Activated CD4-positive, alpha-beta memory T cell treated with anti-CD3 and anti-CD28 coated beads for 36 hours (primary cell): ENCODE measurements around the gene SLC35D3. TPM values are rescaled to one million over a fixed set of nuclear protein-coding genes. Genes with fewer than 3 reads are reported as not detected.
"Not testable (repeated sequence)": the region's sequence is repeated elsewhere in the genome, so short reads cannot be mapped to it uniquely, and the experiment has no call there.

Experiments used
- CTCF ChIA-PET: fragments of 350-600 bp; sonication (Branson Sonifier 250); formaldehyde crosslinking; loops from one replicate; lab custom pipeline; 2021; ENCODE audit warnings: antibody characterized with exemption, inconsistent platforms; lab: Charles Lee
- POLR2A ChIA-PET: fragments of 350-600 bp; sonication (Branson Sonifier 250); formaldehyde crosslinking; loops from one replicate; lab custom pipeline; 2021; ENCODE audit warnings: antibody characterized with exemption; lab: Charles Lee
- DNase-seq: peaks from one replicate; pipeline ENCODE4 v3.0.0-alpha.2; 2020
- H3K27ac Mint-ChIP-seq: one replicate; pipeline ENCODE4 v1.8.0; 2021; ENCODE audit warnings: mixed read lengths
- H3K27me3 Mint-ChIP-seq: one replicate; pipeline ENCODE4 v1.8.0; 2021; ENCODE audit warnings: mixed read lengths
- H3K36me3 Mint-ChIP-seq: one replicate; pipeline ENCODE4 v1.8.0; 2021; ENCODE audit warnings: mixed read lengths
- H3K4me1 Mint-ChIP-seq: one replicate; pipeline ENCODE4 v1.8.0; 2021; ENCODE audit warnings: low read depth, mixed read lengths
- H3K4me3 Mint-ChIP-seq: one replicate; pipeline ENCODE4 v1.8.0; 2021; ENCODE audit warnings: mild to moderate bottlenecking, mixed read lengths
- H3K9me3 Mint-ChIP-seq: one replicate; pipeline ENCODE4 v1.8.0; 2021; ENCODE audit warnings: mixed read lengths
- intact Hi-C: fragments of 100-400 bp; cut with micrococcal nuclease; formaldehyde crosslinking; loops from one replicate; pipeline ENCODE4 v1.15.1; 2023
- total RNA-seq, 2 experiments: library from RNA; stranded (reverse); gene quantifications; one replicate each; pipeline ENCODE4 v1.2.3, GENCODE V29; 2021

The SLC35D3 gene
- total RNA-seq = not detected

GRCh38 chr6:136921936-136922684 lies at the start of gene SLC35D3:
Gene SLC35D3, plus strand, starts transcription at chr6:136922301. Its CDS starts 128 bp downstream, at chr6:136922429.
- H3K9me3 Mint-ChIP-seq = no peaks in the 10 kb centered on the region
- CTCF ChIA-PET = interaction anchor here (0.9 to 1.0 kb wide), 2 partner anchors 10 to 130 kb away, joined by 3 to 4 read pairs; partner anchors contain the start of gene MAP3K5
- no peaks in the 10 kb centered on the region for H3K36me3 Mint-ChIP-seq
- H3K4me1 Mint-ChIP-seq = peaks cover 23% of the 10 kb centered on the region
- no peak within 1 kb of the TSS for H3K27ac Mint-ChIP-seq
- DNase-seq = peak; percentile 32
- intact Hi-C loops = loop anchor here (2.0 to 10.0 kb wide), 3 partner anchors 99 to 317 kb away; partner anchors contain the start of gene PEX7
- H3K4me3 Mint-ChIP-seq = peak within 1 kb of the TSS; percentile 69
- H3K27me3 Mint-ChIP-seq = peaks cover 46% of the 10 kb centered on the region
- POLR2A ChIA-PET = interaction anchor here (0.8 kb wide), 1 partner anchor 328 kb away, joined by 3 read pairs; no protein-coding TSS in a partner anchor

GRCh38 chr6:136873748-136874147 lies 48.4 kb upstream of the SLC35D3 start:
- Mint-ChIP-seq H3K4me1 (no peaks in the 10 kb centered on the region), H3K27me3 (no peaks in the 10 kb centered on the region), H3K27ac (no peak overlapping the region), H3K4me3 (no peak overlapping the region), H3K36me3 (peaks cover 51% of the 10 kb centered on the region), H3K9me3 (peaks cover 33% of the 10 kb centered on the region)
- intact Hi-C loops = no loop called here
- ChIA-PET POLR2A (no interaction called here), CTCF (no interaction called here)
- no peak for DNase-seq

GRCh38 chr6:136876469-136876868 lies 45.6 kb upstream of the SLC35D3 start:
- H3K36me3 Mint-ChIP-seq = peaks cover 46% of the 10 kb centered on the region

GRCh38 chr6:136880748-136881460 lies 41.2 kb upstream of the SLC35D3 start:
- H3K36me3 Mint-ChIP-seq = peaks cover 20% of the 10 kb centered on the region
- no peak overlapping the region for H3K4me3 Mint-ChIP-seq
- H3K4me1 Mint-ChIP-seq = peaks cover under 1% of the 10 kb centered on the region
- ChIA-PET CTCF (no interaction called here), POLR2A (no interaction called here)
- no peak overlapping the region for H3K27ac Mint-ChIP-seq
- intact Hi-C loops = no loop called here
- no peaks in the 10 kb centered on the region for H3K27me3 Mint-ChIP-seq
- no peak for DNase-seq
- peaks cover 11% of the 10 kb centered on the region for H3K9me3 Mint-ChIP-seq

More at GRCh38 chr6:136876469-136876868, 45.6 kb upstream of the SLC35D3 start:
- H3K27me3 Mint-ChIP-seq, H3K27ac Mint-ChIP-seq, H3K4me1 Mint-ChIP-seq, CTCF ChIA-PET, H3K4me3 Mint-ChIP-seq, DNase-seq, intact Hi-C loops, POLR2A ChIA-PET: not testable (repeated sequence)
- peaks cover 33% of the 10 kb centered on the region for H3K9me3 Mint-ChIP-seq

GRCh38 chr6:136886091-136886490 lies 36.0 kb upstream of the SLC35D3 start:
- no peaks in the 10 kb centered on the region for H3K27me3 Mint-ChIP-seq
- intact Hi-C loops = no loop called here
- H3K36me3 Mint-ChIP-seq = peaks cover 3% of the 10 kb centered on the region
- peaks cover 5% of the 10 kb centered on the region for H3K4me1 Mint-ChIP-seq
- no peak overlapping the region for H3K4me3 Mint-ChIP-seq
- POLR2A ChIA-PET = no interaction called here
- no peak overlapping the region for H3K27ac Mint-ChIP-seq
- no peaks in the 10 kb centered on the region for H3K9me3 Mint-ChIP-seq
- CTCF ChIA-PET = no interaction called here
- no peak for DNase-seq

- ChIA-PET POLR2A (no interaction called here), CTCF (interaction anchor here (1.2 kb wide), 1 partner anchor 15 kb away, joined by 3 read pairs; no protein-coding TSS in a partner anchor)
- H3K4me3 Mint-ChIP-seq = no peak overlapping the region
- intact Hi-C loops = no loop called here
- no peaks in the 10 kb centered on the region for H3K9me3 Mint-ChIP-seq
- H3K27me3 Mint-ChIP-seq = no peaks in the 10 kb centered on the region
- peaks cover 2% of the 10 kb centered on the region for H3K36me3 Mint-ChIP-seq
- no peak for DNase-seq
- H3K4me1 Mint-ChIP-seq = peaks cover 5% of the 10 kb centered on the region
- H3K27ac Mint-ChIP-seq = no peak overlapping the region
Measured at GRCh38 chr6:136887953-136888352, 34.1 kb upstream of the SLC35D3 start.

- Mint-ChIP-seq H3K4me3 (no peak overlapping the region), H3K27ac (no peak overlapping the region), H3K27me3 (no peaks in the 10 kb centered on the region), H3K36me3 (peaks cover 5% of the 10 kb centered on the region), H3K4me1 (peaks cover 5% of the 10 kb centered on the region), H3K9me3 (no peaks in the 10 kb centered on the region)
- ChIA-PET CTCF (no interaction called here), POLR2A (no interaction called here)
- intact Hi-C loops = no loop called here
- no peak for DNase-seq
Measured at GRCh38 chr6:136889271-136890193, 32.6 kb upstream of the SLC35D3 start.

GRCh38 chr6:136890194-136890839 lies 31.8 kb upstream of the SLC35D3 start:
- no peak overlapping the region for H3K27ac Mint-ChIP-seq
- no peak for DNase-seq
- no peaks in the 10 kb centered on the region for H3K27me3 Mint-ChIP-seq
- no peaks in the 10 kb centered on the region for H3K9me3 Mint-ChIP-seq
- CTCF ChIA-PET = no interaction called here
- H3K36me3 Mint-ChIP-seq = peaks cover 5% of the 10 kb centered on the region
- peaks cover 5% of the 10 kb centered on the region for H3K4me1 Mint-ChIP-seq
- no peak overlapping the region for H3K4me3 Mint-ChIP-seq
- intact Hi-C loops = no loop called here
- POLR2A ChIA-PET = no interaction called here

GRCh38 chr6:136890986-136891385 lies 31.1 kb upstream of the SLC35D3 start:
- Mint-ChIP-seq H3K27ac (no peak overlapping the region), H3K4me3 (no peak overlapping the region), H3K4me1 (peaks cover 4% of the 10 kb centered on the region), H3K36me3 (peaks cover 5% of the 10 kb centered on the region), H3K9me3 (no peaks in the 10 kb centered on the region), H3K27me3 (no peaks in the 10 kb centered on the region)
- CTCF ChIA-PET = no interaction called here
- POLR2A ChIA-PET = no interaction called here
- DNase-seq = no peak
- intact Hi-C loops = no loop called here

- DNase-seq = no peak
- Mint-ChIP-seq H3K4me1 (peaks cover 4% of the 10 kb centered on the region), H3K9me3 (no peaks in the 10 kb centered on the region), H3K4me3 (no peak overlapping the region), H3K27me3 (no peaks in the 10 kb centered on the region), H3K27ac (no peak overlapping the region), H3K36me3 (peaks cover 7% of the 10 kb centered on the region)
- intact Hi-C loops = no loop called here
- CTCF ChIA-PET = no interaction called here
- POLR2A ChIA-PET = no interaction called here
Measured at GRCh38 chr6:136893187-136893586, 28.9 kb upstream of the SLC35D3 start.

GRCh38 chr6:136895901-136896300 lies 26.2 kb upstream of the SLC35D3 start:
- ChIA-PET CTCF (no interaction called here), POLR2A (no interaction called here)
- Mint-ChIP-seq H3K27ac (no peak overlapping the region), H3K4me3 (no peak overlapping the region), H3K36me3 (peaks cover 15% of the 10 kb centered on the region), H3K9me3 (no peaks in the 10 kb centered on the region), H3K4me1 (peaks cover 4% of the 10 kb centered on the region), H3K27me3 (no peaks in the 10 kb centered on the region)
- no peak for DNase-seq
- intact Hi-C loops = no loop called here
